ENCODE data around the gene STAC2.

The STAC2 gene

DNA sequence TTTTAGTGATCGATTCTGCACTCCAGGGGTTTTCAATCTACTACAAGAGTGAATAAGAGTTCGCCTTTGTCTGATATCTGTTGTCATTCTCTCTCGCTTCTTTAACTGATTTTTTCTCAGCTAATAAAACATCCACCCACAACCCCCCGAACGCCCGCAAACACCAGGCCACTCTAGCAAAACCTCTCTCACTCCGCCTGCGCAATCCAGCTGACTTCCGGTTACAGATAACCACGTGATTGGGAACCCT is 26.0 kb downstream of the STAC2 start:
- peak; percentile 66 for TF ChIP-seq Cebpa-rat (IDR thresholded peaks at IDR 0.05)
- Histone ChIP-seq H3K36me3 (peaks cover 44% of the 10 kb centered on the region), H4K20me1 (peaks cover 56% of the 10 kb centered on the region), H3K9ac (peak overlapping the region; percentile 99), H3K9me3 (no peaks in the 10 kb centered on the region), H3K4me3 (peak overlapping the region; percentile 94), H3K27ac (peak overlapping the region; percentile 100), H3K27me3 (no peaks in the 10 kb centered on the region), H3K4me1 (peaks cover 72% of the 10 kb centered on the region), H3K4me2 (peak overlapping the region; percentile 98)

- Histone ChIP-seq H3K4me1 (peaks cover 76% of the 10 kb centered on the region), H3K36me3 (peaks cover 41% of the 10 kb centered on the region), H3K9ac (peak overlapping the region; percentile 86), H3K27ac (peak overlapping the region; percentile 80), H3K4me2 (peak overlapping the region; percentile 98), H3K9me3 (no peaks in the 10 kb centered on the region), H3K4me3 (peak overlapping the region; percentile 87), H4K20me1 (peaks cover 56% of the 10 kb centered on the region), H3K27me3 (no peaks in the 10 kb centered on the region)
- TF ChIP-seq Cebpa-rat (IDR thresholded peaks at IDR 0.05), result no peak
Measured at GRCh38 chr17:39198186-39198566, 27.6 kb downstream of the STAC2 start.

DNA sequence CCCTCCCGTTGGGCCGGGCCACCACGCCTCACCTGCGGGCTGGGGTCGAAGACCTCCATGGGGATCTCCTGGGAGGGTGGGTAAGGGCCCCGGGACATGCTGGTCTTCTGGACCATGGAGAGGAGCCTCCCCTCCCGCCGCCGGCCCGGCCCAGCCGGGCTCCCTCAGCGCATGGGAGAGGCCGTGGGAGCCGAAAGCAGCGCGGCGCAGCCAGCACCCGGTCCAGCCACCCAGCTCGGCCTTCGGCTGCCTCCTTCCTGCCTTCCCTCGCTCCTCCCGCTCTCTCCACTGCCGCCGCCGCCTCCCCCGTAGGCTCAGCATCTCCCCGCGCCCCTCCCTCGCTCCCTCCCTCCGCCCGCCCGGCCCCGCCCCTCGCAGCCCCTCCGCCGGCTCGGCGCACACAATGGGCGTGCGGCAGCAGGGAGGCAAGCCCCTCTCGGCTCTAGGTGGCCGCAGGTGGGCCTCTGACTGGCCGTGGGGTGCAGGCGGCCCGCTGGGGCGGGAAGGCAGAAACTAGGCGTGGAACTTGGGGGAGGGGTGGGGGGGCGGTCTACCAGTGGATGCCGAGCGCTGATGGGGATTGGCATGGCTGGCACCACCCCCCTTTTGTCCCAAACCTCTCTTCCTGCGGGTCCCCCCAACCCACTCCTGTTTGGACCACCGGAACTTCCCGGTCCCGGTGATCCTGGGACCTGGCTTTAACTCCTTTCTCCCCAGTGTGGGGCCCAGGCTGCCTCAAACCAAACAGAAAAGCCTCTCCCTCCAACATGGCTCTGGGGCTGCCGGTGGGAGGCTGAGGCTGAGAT is 28.2 kb downstream of the STAC2 start, which contains the start of gene CACNB1:
Gene CACNB1, minus strand, starts transcription at position 290 of the 806 bp plus-strand sequence. Its CDS starts 174 bp downstream, at position 116.
- Histone ChIP-seq H3K9me3 (no peaks in the 10 kb centered on the region), H3K4me3 (peak within 1 kb of the TSS; percentile 87), H3K4me2 (peak within 1 kb of the TSS; percentile 98), H3K36me3 (peaks cover 41% of the 10 kb centered on the region), H3K27ac (peak within 1 kb of the TSS; percentile 80), H3K27me3 (no peaks in the 10 kb centered on the region), H4K20me1 (peaks cover 55% of the 10 kb centered on the region), H3K9ac (peak within 1 kb of the TSS; percentile 86), H3K4me1 (peaks cover 72% of the 10 kb centered on the region)
- TF ChIP-seq Cebpa-rat (IDR thresholded peaks at IDR 0.05), result no peak

DNA sequence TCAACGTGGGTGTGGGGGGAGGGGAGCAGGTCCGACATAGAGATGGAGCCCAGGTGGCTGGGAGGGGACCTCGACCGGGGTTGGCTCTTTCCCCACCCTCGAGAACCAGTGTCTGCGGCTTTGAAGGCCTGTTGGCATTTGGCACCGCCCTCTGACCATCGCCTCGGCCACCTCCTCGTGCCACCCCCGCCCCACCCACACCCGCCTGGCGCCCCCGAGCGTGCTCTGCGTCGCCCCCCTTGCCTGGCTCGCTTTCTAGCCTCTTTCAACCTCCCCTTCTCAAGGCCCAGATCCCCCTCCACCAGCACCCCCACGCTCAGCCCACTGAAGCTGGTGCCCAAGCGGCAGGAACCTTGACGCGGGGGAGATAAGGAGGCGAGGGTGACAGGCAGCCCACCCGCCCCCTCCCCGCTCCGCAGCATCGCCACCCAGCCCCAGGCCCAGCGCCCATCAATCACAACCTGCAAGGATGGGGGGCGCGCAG is 28.9 kb downstream of the STAC2 start:
- H3K9ac ChIP-seq, result peak overlapping the region; percentile 86
- H3K4me1 ChIP-seq, result peaks cover 64% of the 10 kb centered on the region
- no peaks in the 10 kb centered on the region for H3K27me3 ChIP-seq
- peak overlapping the region; percentile 87 for H3K4me3 ChIP-seq
- no peaks in the 10 kb centered on the region for H3K9me3 ChIP-seq
- peak overlapping the region; percentile 80 for H3K27ac ChIP-seq
- peak overlapping the region; percentile 98 for H3K4me2 ChIP-seq
- H4K20me1 ChIP-seq, result peaks cover 55% of the 10 kb centered on the region
- no peak for TF ChIP-seq Cebpa-rat (IDR thresholded peaks at IDR 0.05)
- peaks cover 41% of the 10 kb centered on the region for H3K36me3 ChIP-seq

DNA sequence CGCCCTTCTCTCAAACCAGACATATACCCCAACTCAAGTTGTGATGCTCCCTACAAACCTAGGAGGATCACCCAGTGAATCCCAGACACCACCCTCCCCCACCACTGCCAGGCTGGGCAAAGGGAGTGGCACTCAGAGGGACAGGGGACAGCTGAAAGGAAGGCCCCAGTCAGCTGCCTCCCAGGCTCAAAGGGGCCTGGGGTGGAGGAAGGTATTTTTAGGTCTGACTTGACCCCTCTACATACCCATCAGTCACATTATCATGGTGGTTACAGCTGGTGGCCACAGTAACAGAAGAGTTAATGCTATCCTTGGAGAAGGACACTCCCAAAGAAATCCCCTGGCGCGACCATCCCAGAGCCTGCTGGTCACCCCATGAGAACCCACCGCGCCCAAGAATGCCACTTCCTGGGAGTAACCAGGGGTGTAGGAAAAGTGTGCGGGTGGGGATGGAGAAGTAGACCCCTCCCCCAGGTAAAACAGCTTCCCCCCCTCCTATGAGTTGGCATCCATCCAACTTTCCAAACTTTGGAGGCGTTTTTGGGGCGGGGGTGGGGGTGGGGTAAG is 29.4 kb downstream of the STAC2 start:
- peak overlapping the region; percentile 98 for H3K4me2 ChIP-seq
- H3K36me3 ChIP-seq, result peaks cover 41% of the 10 kb centered on the region
- H3K27ac ChIP-seq, result peak overlapping the region; percentile 55; the same call in 1 of the 2 replicates
- peak overlapping the region; percentile 52; the same call in 1 of the 2 replicates for H3K9ac ChIP-seq
- H3K9me3 ChIP-seq, result no peaks in the 10 kb centered on the region
- peak overlapping the region; percentile 87 for H3K4me3 ChIP-seq
- no peaks in the 10 kb centered on the region for H3K27me3 ChIP-seq
- peaks cover 59% of the 10 kb centered on the region for H3K4me1 ChIP-seq
- H4K20me1 ChIP-seq, result peaks cover 55% of the 10 kb centered on the region
- no peak for TF ChIP-seq Cebpa-rat (IDR thresholded peaks at IDR 0.05)

DNA sequence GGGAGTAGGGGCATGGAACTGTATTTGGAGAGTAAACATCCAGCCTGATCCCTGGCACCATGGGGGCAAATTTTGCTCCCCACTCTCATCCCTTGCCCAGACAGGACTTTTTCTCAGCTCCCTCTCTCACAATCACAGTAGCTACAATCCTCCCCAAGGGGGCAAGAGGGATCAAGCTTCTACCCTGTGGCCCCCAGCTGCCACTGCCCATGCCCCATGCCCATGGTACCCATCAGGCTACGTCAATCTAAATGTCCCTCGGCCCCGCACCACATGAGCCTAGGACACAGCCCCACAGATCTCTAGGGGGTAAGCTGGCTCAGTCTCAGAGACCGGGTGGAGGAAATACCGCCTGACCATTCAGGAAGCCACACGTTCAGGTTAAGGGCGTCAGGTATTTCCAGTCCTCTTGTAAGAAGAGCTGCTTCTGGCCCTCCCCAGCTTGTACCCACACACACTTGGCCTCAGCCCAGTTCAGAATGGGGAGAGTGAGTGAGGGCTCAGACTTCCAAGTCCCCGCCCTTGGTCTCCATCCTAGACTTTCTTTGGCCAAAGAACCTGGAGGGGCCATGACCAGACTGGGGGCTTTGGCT is 30.1 kb downstream of the STAC2 start:
- Histone ChIP-seq H3K27me3 (no peaks in the 10 kb centered on the region), H3K4me3 (peak overlapping the region; percentile 87), H3K9ac (peak overlapping the region; percentile 52), H3K4me2 (peak overlapping the region; percentile 98), H4K20me1 (peaks cover 51% of the 10 kb centered on the region), H3K27ac (peak overlapping the region; percentile 55), H3K9me3 (no peaks in the 10 kb centered on the region), H3K4me1 (peaks cover 55% of the 10 kb centered on the region), H3K36me3 (peaks cover 43% of the 10 kb centered on the region)
- no peak for TF ChIP-seq Cebpa-rat (IDR thresholded peaks at IDR 0.05)

DNA sequence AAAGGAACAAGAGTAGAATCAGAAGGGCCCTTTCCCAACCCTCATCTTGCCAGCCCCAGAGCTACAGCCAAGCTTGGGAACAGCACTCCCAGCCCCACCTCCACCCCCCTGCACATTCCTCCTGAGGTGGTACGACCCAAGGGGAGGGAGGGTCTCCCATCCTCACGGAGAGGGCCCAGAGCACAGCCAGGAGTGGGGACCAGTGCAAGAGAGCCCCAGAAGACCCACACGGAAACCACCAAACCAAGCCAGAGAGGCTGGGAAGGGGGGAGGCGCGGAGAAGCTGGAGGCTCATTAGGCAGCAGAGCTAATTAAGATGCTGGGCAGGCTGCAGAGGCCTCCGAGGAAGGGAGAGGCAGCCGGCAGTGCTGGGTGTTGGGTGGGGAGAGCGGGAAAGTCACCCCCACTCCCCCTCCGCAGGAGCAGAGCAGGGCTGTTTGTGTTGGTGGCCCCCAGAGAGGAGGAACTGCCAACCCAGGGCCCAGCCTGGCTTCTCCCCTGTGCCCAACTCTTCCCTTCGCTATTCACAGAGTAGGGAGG is 30.7 kb downstream of the STAC2 start:
- peaks cover 55% of the 10 kb centered on the region for H3K4me1 ChIP-seq
- H4K20me1 ChIP-seq, result peaks cover 51% of the 10 kb centered on the region
- H3K27me3 ChIP-seq, result no peaks in the 10 kb centered on the region
- H3K27ac ChIP-seq, result peak overlapping the region; percentile 55
- H3K36me3 ChIP-seq, result peaks cover 49% of the 10 kb centered on the region
- TF ChIP-seq Cebpa-rat (IDR thresholded peaks at IDR 0.05), result no peak
- H3K4me2 ChIP-seq, result peak overlapping the region; percentile 98
- peak overlapping the region; percentile 87 for H3K4me3 ChIP-seq
- H3K9ac ChIP-seq, result peak overlapping the region; percentile 52
- no peaks in the 10 kb centered on the region for H3K9me3 ChIP-seq

GRCh38 chr17:39194089-39194984 is 31.4 kb downstream of the STAC2 start:
- Histone ChIP-seq H3K4me1 (peaks cover 52% of the 10 kb centered on the region), H3K27me3 (no peaks in the 10 kb centered on the region), H3K4me3 (peak overlapping the region; percentile 87; the same call in 1 of the 2 replicates), H4K20me1 (peaks cover 51% of the 10 kb centered on the region), H3K4me2 (peak overlapping the region; percentile 98), H3K36me3 (peaks cover 55% of the 10 kb centered on the region), H3K9ac (peak overlapping the region; percentile 52; the same call in 1 of the 2 replicates), H3K27ac (no peak overlapping the region), H3K9me3 (no peaks in the 10 kb centered on the region)
- TF ChIP-seq Cebpa-rat (IDR thresholded peaks at IDR 0.05), result no peak

DNA sequence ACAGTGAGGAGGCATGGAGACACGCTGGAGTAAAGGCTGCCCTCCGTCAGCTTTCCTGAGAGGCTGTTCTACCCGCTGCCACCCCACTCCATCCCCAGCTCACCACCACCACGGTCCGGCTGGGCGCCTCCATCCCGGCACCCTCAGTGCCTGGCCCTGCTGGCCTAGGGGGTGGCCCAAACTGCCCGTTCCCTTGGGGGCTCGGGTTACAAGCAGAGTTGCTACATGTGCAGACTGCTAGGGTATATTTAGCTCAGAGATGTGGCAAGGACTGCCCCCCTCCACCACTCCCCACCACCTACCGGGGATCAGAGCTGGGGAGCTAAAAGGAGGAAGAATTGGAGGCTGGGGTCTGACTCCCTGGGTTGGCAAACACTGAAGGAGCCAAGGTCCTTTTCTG is 32.4 kb downstream of the STAC2 start:
- Histone ChIP-seq H3K4me3 (no peak overlapping the region), H3K9me3 (no peaks in the 10 kb centered on the region), H3K36me3 (peaks cover 64% of the 10 kb centered on the region), H3K27ac (peak overlapping the region; percentile 18; the same call in 1 of the 2 replicates), H4K20me1 (peaks cover 51% of the 10 kb centered on the region), H3K4me1 (peaks cover 42% of the 10 kb centered on the region), H3K27me3 (no peaks in the 10 kb centered on the region), H3K9ac (no peak overlapping the region), H3K4me2 (peak overlapping the region; percentile 98)
- no peak for TF ChIP-seq Cebpa-rat (IDR thresholded peaks at IDR 0.05)

Measured in BLaER1 (cell line).